22Rv1 (cell line): ENCODE results near the gene AK9.

Experiments
- H3K27ac ChIP-seq: fragments of 450-650 bp; 2 replicates; pipeline ENCODE4 v1.5.1; 2017
- CTCF ChIP-seq: fragments of 450-650 bp; IDR thresholded peaks from 2 replicates; pipeline ENCODE4 v1.5.1; 2017; ENCODE audit warnings: mild to moderate bottlenecking
- ZFX ChIP-seq: fragments of 450-650 bp; IDR thresholded peaks from 2 replicates; pipeline ENCODE4 v1.6.1; 2017; ENCODE audit warnings: antibody characterized with exemption, borderline replicate concordance

The AK9 gene

GRCh38 chr6:109457562-109457996 is 233.4 kb downstream of the AK9 start:
- peak overlapping the region; percentile 35 for H3K27ac ChIP-seq
- no peak for TF ChIP-seq CTCF
- TF ChIP-seq ZFX, result no peak

GRCh38 chr6:109456710-109457561 is 234.1 kb downstream of the AK9 start:
- H3K27ac ChIP-seq, result peak overlapping the region; percentile 35
- no peak for TF ChIP-seq ZFX
- TF ChIP-seq CTCF, result no peak

- TF ChIP-seq CTCF (no peak), ZFX (no peak)
- peak overlapping the region; percentile 35; the same call in 1 of the 2 replicates for H3K27ac ChIP-seq
Measured at GRCh38 chr6:109456111-109456583, 234.9 kb downstream of the AK9 start.

GRCh38 chr6:109455437-109456110 is 235.4 kb downstream of the AK9 start, which contains the start of gene MICAL1:
TSS of gene MICAL1 (minus strand) at chr6:109455772. CDS start at chr6:109454196, 1,576 bp downstream.
- TF ChIP-seq CTCF (peak; percentile 27), ZFX (no peak)

GRCh38 chr6:109454496-109455436 is 236.2 kb downstream of the AK9 start:
- H3K27ac ChIP-seq, result peak overlapping the region; percentile 40; the same call in 1 of the 2 replicates
- TF ChIP-seq ZFX, result no peak
- TF ChIP-seq CTCF, result 0 out of 2 replicates have a peak, but pooled peaks have one; percentile 4

More at GRCh38 chr6:109455437-109456110, 235.4 kb downstream of the AK9 start, which contains the start of gene MICAL1:
- peak within 1 kb of the TSS; percentile 40 for H3K27ac ChIP-seq

- H3K27ac ChIP-seq, result no peak overlapping the region
- no peak for TF ChIP-seq ZFX
- TF ChIP-seq CTCF, result no peak
Measured at GRCh38 chr6:109453594-109454495, 237.2 kb downstream of the AK9 start.
